DMS53 treated with DMSO at 0.1 percent for 48 hours (cell line): ENCODE results near the gene FXYD4.
"Not testable (repeated sequence)": the region's sequence is repeated elsewhere in the genome, so short reads cannot be mapped to it uniquely, and the experiment has no call there.

Experiments
- DNase-seq: peaks from one replicate; lab custom pipeline; 2025; ENCODE audit not compliant: unreplicated experiment; lab: John Stamatoyannopoulos, UW

FXYD4 gene, protein sequence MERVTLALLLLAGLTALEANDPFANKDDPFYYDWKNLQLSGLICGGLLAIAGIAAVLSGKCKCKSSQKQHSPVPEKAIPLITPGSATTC

DNA sequence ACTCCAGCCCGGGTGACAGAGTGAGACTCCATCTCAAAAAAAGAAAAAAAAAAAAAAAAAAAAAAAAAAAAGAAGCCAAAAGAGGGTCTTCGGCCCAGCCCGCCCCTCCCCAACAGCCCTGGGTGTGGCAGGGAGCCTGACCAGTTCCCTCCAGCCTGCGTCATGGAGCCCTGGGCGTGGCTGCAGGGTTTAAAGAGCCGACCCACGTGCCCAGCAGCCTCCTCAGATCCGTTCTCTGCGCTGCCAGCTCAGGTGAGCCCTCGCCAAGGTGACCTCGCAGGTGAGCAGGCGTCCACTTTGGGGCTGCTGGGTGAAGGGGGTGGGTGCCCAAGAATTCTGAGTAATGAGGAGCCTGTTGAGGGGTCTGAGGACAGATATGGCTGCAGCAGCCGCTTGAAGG, at the start of gene FXYD4:
FXYD4 (plus strand) TSS at position 219 of the 400 bp plus-strand sequence. CDS start 2,111 bp downstream, outside the sequence.
- DNase-seq = no peak

DNA sequence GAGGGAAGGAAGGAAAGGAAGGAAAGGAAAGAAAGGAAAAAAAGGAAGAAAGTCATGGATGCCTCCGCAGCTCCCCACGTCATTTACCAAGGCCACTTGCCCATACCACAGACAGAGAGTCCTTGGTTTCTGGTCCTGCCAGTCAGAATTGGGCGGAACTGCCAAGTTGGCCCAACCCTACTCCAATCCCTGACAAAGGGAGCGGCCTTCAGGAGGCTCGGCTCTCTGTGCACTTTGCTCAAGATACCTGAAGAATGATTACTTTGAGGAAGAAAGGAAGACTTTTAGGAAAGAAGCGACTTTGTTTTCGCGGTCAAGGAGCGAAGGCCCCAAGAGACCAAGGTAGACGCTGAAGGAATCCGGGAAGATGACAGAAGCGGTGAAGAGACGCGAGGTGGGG, 49.1 kb upstream of the FXYD4 start:
- no peak for DNase-seq

DNA sequence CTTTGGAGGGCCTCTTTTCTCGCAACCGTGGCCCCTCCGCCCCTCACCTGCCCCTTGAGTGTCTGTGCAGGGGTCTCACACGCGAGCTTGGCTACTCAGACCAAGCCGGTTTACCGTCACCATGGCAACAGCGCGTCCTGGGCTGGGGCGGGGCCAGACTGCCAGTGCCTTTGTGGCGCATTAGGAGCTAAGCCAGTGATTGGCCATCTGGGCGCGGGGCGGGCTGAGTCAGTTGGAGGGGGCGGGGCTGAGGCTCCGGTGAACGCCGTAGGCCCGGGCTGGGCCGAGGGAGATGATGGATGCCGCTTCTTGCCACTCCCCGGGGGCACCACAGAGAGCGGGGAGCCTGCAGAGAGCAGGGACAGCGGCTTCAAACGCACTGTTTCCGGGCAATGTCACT, 48.7 kb upstream of the FXYD4 start:
- DNase-seq = peak; percentile 74

GRCh38 chr10:43323245-43323644, 48.2 kb upstream of the FXYD4 start:
- no peak for DNase-seq

DNA sequence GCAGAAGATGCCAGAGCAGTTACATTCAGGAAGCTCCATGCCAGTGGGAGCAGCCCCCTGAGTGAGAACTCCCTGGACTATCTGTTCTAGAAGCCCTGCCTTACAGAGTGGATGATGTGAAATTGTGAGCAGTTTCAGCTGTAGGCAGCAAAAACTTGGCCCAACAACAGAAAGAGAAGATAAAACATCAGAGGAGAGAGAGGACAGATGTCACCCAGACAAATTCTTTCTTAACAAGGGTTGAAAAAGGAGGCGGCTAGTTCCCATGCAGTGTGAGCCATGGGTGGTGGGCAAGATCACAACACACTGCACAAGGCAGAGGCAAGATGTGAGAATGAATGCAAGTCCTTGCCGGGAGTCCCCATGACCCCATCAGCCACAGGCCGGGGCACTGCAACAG, 46.6 kb upstream of the FXYD4 start:
- DNase-seq = no peak

- DNase-seq = no peak
Observed at GRCh38 chr10:43327171-43327570, 44.3 kb upstream of the FXYD4 start.

DNA sequence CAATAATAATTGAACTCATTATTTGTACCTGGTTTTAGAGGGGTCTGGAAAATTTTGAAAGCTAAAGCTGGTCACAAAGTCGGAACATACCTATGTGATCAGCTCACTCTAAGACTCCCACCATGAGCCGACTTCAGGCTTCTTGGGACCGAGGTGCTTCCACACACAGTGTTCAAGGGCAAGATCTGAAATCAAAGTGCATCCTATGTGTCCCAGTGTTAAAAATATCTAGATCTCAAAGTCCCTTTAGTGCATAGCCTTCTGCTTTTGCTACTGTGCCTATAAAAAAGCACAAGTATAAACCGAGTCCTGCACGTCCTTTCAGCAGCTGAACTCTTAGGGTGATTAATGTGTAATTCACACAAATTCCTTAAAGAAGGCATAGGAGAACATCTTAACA, 43.5 kb upstream of the FXYD4 start:
- no peak for DNase-seq

- DNase-seq = not testable (repeated sequence)
Observed at GRCh38 chr10:43328810-43329209, 42.6 kb upstream of the FXYD4 start.

DNA sequence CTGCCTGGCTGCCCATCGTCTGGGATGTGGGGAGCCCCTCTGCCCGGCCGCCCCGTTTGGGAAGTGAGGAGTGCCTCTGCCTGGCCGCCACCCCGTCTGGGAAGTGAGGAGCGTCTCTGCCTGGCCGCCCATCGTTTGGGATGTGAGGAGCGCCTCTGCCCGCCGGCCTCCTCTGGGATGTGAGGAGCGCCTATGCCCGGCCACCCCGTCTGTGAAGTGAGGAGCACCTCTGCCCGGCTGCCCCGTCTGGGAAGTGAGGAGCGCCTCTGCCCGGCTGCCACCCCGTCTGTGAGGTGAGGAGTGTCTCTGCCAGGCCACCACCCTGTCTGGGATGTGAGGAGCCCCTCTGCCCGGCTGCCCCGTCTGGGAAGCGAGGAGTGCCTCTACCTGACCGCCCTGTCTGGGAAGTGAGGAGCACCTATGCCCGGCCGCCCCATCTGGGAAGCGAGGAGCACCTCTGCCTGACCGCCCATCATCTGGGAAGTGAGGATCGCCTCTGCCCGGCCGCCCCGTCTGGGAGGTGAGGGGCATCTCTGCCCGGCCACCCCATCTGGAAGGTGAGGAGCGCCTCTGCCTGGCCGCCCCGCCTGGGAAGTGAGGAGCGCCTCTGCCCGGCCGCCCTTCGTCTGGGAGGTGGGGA, 42.1 kb upstream of the FXYD4 start:
- DNase-seq = not testable (repeated sequence)

DNA sequence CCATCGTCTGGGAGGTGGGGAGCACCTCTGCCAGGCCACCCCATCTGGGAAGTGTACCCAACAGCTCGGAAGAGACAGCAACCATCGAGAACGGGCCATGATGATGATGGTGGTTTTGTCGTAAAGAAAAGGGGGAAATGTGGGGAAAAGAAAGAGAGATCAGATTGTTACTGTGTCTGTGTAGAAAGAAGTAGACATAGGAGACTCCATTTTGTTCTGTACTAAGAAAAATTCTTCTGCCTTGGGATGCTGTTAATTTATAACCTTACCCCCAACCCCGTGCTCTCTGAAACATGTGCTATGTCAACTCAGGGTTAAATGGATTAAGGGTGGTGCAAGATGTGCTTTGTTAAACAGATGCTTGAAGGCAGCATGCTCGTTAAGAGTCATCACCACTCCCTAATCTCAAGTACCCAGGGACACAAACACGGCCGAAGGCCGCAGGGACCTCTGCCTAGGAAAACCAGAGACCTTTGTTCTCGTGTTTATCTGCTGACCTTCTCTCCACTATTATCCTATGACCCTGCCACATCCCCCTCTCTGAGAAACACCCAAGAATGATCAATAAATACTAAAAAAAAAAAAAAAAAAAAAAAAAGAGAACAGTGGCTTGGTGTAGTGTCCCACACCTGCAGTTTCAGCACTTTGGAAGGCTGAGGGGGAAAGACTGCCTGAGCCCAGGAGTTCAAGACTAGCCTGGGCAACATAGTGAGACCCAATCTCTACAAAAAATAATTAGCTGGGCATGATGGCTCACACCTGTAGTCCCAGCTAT, 41.2 kb upstream of the FXYD4 start:
- DNase-seq = not testable (repeated sequence)

DNA sequence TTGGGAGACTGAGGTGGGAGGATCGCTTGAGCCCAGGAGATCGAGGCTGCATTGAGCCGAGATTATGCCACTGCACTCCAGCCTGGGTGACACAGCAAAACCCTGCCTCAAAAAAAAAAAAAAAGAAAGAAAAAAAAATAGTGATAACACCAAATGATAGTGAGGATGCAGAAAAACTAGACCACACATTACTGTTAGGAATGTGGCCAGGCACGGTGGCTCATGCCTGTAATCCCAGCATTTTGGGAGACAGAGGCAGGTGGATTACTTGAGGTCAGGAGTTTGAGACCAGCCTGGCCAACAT, 40.7 kb upstream of the FXYD4 start:
- not testable (repeated sequence) for DNase-seq

DNA sequence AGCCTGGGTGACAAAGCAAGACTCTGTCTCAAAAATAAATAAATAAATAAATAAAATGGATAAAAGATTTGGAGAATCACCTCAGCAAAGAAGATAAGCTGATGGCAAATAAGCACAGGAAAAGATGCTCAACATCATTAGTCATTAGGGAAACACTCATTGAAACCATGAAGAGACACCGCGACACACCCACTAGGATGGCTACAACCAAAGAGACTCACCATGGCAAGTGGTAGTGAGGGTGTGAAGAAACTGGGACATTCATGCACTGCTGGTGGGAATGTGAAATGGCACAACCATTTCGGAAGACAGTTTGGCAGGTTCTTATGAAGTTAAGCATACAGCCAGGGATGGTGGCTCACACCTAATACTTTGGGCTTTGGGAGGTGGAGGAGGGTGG, 37.8 kb upstream of the FXYD4 start:
- DNase-seq = no peak

DNA sequence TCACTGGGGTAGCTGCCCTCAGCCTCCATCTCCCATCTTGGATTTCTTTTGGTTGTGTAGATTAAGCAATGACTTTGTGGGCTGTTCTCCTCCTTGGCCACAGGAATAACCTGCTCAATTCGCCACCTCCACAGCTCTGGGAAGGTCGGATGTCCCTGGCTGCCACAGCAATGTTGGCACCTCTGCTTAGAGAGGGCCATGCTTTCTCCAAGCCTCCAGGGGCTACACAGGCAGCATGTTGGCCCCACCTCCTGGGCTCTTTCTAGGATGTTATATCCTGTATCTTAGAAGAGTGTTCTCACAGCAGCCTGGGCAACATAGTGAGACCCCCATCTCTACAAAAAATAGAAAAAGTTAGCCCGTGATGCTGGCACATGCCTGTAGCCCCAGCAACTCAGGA, 35.4 kb upstream of the FXYD4 start:
- DNase-seq = no peak

DNA sequence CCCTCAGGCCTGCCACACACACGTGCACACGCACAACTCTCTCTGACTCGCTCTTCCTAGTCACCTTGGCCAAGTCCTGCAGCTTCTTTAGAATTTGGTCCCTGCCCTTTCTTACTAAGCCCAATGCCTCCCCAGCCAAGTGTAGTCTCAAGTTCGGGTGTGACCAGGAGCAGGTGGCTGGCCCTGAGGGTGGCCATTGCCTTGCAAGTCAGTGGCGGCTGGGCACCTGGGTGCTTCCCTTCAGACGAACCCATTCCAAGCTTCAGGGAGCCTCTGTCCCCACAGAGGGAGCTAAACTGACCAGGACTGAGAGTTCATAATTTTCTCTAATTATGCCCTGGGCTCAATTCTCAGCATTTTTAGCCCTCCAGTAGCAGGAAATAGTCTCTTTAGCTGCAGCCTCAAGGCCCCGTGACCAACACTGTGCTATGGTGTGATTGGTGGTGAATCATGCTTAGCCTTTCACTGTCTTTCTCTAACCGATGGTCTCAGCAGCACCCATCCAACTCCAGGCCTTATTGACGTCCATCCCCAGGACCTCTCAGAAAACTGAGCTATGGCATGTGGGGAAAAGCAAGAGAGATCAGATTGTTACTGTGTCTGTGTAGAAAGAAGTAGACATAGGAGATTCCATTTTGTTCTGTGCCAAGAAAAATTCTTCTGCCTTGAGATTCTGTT, 34.7 kb upstream of the FXYD4 start:
- no peak for DNase-seq

DNA sequence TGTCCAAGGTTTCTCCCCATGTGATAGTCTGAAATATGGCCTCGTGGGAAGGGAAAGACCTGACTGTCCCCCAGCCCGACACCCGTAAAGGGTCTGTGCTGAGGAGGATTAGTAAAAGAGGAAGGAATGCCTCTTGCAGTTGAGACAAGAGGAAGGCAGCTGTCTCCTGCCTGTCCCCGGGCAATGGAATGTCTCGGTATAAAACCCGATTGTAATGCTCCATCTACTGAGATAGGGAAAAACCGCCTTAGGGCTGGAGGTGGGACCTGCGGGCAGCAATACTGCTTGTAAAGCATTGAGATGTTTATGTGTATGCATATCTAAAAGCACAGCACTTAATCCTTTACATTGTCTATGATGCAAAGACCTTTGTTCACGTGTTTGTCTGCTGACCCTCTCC, 33.9 kb upstream of the FXYD4 start:
- DNase-seq = not testable (repeated sequence)

- no peak for DNase-seq
Observed at GRCh38 chr10:43338117-43338516, 33.3 kb upstream of the FXYD4 start.

DNA sequence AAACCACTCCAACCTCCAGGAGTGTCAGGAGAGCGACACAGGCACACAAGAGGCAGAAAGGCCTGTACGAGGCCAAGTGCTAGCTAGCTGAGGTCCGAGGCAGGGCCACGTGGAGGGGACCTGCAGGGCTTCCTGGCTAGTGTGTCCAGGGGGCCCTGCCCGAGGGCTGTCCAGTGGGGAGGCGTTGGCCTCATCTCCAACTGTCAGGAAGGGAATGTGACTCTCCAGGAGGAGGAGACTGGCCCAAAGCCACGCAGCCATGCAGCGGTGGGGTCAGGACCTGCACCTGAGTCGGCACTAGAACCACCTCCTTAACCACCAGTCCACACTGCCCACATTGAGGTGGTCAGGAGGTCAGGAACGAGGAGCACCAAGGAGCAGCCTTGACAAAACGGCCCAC, 32.3 kb upstream of the FXYD4 start:
- DNase-seq = no peak

DNA sequence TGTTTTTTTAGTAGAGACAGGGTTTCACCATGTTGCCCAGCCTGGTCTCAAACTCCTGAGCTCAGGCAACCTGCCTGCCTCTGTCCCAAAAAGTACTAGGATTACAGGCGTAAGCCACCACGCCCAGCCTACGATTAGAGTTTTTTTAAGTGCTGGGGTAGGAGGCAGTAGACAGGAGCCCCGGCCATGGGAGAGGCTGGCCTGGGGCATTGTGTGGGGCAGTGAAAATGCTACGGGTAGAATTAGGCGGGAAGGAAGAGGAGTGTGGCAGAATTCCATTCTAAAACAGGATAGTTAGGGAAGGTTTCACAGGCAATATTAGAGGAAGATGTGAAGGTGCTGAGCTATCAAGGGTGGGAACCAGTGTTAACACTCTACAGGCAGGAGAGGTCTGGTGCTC, 31.3 kb upstream of the FXYD4 start:
- no peak for DNase-seq

- peak; percentile 44 for DNase-seq
Observed at GRCh38 chr10:43340619-43341018, 30.8 kb upstream of the FXYD4 start.

DNA sequence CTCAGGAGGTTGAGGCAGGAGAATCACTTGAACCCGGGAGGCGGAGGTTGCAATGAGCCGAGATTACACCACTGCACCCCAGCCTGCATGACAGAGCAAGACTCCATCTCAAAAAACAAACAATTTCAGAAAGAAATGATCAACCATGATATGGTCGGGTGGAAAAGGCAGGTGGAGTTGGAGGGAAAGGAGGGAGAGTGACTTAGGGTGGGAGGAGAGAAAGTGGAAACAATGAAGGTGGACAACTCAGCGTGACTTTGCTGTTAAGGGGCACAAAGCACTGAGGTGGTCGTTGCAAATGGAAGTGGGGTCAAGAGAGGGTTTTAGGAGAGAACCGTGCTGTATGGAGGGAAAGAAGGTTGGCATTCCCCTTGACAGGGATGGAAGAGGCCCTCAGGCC, 30.0 kb upstream of the FXYD4 start:
- DNase-seq = no peak

GRCh38 chr10:43342279-43343125, 28.9 kb upstream of the FXYD4 start:
- no peak for DNase-seq
